Germinal center (tissue), 1 donor: ENCODE data around the gene EFCAB10.
A peak's percentile ranks its signal among the peaks of the same experiment; 100 is the strongest.
"Not testable (repeated sequence)": the region's sequence is repeated elsewhere in the genome, so short reads cannot be mapped to it uniquely, and the experiment has no call there.

ENCODE experiments used
- DNase-seq: peaks from one replicate; pipeline ENCODE4 v3.0.0; 2012; ENCODE audit warnings: mixed read lengths, low spot score

The EFCAB10 gene

GRCh38 chr7:105599080-105599479, 17.8 kb upstream of the EFCAB10 start:
- not testable (repeated sequence) for DNase-seq

GRCh38 chr7:105596866-105597265, 15.6 kb upstream of the EFCAB10 start:
- no peak for DNase-seq

GRCh38 chr7:105594034-105594433, 12.7 kb upstream of the EFCAB10 start:
- no peak for DNase-seq

GRCh38 chr7:105591522-105591921, 10.2 kb upstream of the EFCAB10 start:
- no peak for DNase-seq

GRCh38 chr7:105590793-105591192, 9.5 kb upstream of the EFCAB10 start:
- no peak for DNase-seq

- DNase-seq: peak; percentile 70
Measured at GRCh38 chr7:105589356-105590077, 8.2 kb upstream of the EFCAB10 start.

- DNase-seq: no peak
Measured at GRCh38 chr7:105587909-105588635, 6.8 kb upstream of the EFCAB10 start.

GRCh38 chr7:105585850-105586500, 4.7 kb upstream of the EFCAB10 start:
- DNase-seq: no peak

GRCh38 chr7:105584165-105584564, 2.9 kb upstream of the EFCAB10 start:
- DNase-seq: no peak

- no peak for DNase-seq
Measured at GRCh38 chr7:105583061-105583460, 1.8 kb upstream of the EFCAB10 start.

- DNase-seq: no peak
Measured at GRCh38 chr7:105580022-105580740, 1.1 kb downstream of the EFCAB10 start.

GRCh38 chr7:105578496-105578895, 2.8 kb downstream of the EFCAB10 start:
- DNase-seq: no peak

GRCh38 chr7:105577251-105577650, 4.0 kb downstream of the EFCAB10 start:
- DNase-seq: no peak

GRCh38 chr7:105571891-105572290, 9.4 kb downstream of the EFCAB10 start:
- DNase-seq: no peak

GRCh38 chr7:105567821-105568220, 13.5 kb downstream of the EFCAB10 start:
- DNase-seq: no peak

- no peak for DNase-seq
Measured at GRCh38 chr7:105567024-105567423, 14.3 kb downstream of the EFCAB10 start.

- no peak for DNase-seq
Measured at GRCh38 chr7:105565190-105565589, 16.1 kb downstream of the EFCAB10 start.

GRCh38 chr7:105559926-105560325, 21.4 kb downstream of the EFCAB10 start:
- no peak for DNase-seq

- DNase-seq: no peak
Measured at GRCh38 chr7:105538339-105538738, 43.0 kb downstream of the EFCAB10 start.

GRCh38 chr7:105532709-105533460, 48.4 kb downstream of the EFCAB10 start:
- no peak for DNase-seq

- peak; percentile 86 for DNase-seq
Measured at GRCh38 chr7:105531792-105532671, 49.3 kb downstream of the EFCAB10 start, which contains the start of gene RINT1. RINT1 (plus strand) TSS chr7:105532201; CDS start chr7:105532316, 115 bp downstream.
